GM21619 (cell line): ENCODE measurements around the gene LY6G6F.

Experiments
- ATAC-seq: cut with Tn5 transposase; IDR thresholded peaks from one replicate; pipeline ENCODE4 v1.9.1; 2021; ENCODE audit not compliant: unreplicated experiment

LY6G6F gene

DNA sequence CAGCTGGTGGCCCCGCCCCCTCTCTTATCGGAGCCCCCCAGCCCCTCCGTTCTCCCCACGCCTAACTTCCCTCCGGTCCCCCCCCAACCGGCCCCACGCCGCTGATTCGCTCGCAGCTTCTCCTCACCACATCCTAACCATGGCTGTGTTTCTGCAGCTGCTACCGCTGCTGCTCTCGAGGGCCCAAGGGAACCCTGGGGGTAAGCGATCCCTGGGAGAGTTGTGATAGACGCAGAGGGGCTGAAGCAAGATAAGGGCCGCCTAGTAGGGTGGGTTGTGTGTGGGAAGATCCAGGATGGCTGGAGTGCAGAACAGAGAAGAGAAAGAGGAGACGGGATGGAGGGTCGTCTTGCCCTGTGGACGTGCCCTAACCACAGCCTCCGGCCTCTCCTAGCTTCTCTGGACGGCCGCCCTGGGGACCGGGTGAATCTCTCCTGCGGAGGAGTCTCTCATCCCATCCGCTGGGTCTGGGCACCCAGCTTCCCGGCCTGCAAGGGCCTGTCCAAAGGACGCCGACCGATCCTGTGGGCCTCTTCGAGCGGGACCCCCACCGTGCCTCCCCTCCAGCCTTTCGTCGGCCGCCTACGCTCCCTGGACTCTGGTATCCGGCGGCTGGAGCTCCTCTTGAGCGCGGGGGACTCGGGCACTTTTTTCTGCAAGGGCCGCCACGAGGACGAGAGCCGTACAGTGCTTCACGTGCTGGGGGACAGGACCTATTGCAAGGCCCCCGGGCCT, 16.7 kb downstream of the LY6G6F start, which contains the start of gene MPIG6B:
MPIG6B (plus strand) TSS at position 129 of the 735 bp plus-strand sequence; CDS start at position 140, 11 bp downstream.
- ATAC-seq: no peak

DNA sequence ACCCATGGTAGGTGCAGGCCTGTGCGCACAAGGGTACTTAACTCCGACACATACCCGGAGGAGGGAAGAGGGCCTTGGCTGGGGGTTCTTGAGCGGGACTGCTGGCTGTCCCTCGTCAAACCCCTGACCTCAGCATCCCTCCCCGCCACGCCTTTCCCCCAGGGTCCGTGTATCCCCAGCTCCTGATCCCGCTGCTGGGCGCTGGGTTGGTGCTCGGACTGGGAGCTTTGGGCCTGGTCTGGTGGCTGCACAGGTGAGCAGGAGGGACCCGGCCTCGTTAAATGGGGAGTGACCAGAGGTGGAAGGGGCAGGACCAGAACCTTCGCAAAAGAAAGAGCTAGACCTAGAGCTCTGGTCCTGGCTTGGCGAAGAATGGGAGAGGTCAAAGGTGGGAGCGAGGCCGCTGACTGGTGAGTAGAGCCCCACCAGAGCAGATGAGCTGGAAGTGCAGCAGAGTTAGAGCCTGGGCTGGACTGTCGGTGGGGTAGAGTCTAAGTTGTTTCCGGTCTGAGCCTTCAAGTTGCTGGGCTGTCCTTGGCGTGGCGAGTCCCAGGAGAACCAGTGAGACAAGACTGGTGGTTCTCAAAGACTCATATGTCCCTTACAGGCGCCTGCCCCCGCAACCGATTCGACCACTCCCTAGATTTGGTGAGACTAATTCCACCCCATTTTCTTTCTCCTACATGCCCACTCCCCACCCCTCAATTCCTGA, 17.5 kb downstream of the LY6G6F start:
- ATAC-seq: no peak

GRCh38 chr6:31725502-31726350, 19.1 kb downstream of the LY6G6F start:
- no peak for ATAC-seq

DNA sequence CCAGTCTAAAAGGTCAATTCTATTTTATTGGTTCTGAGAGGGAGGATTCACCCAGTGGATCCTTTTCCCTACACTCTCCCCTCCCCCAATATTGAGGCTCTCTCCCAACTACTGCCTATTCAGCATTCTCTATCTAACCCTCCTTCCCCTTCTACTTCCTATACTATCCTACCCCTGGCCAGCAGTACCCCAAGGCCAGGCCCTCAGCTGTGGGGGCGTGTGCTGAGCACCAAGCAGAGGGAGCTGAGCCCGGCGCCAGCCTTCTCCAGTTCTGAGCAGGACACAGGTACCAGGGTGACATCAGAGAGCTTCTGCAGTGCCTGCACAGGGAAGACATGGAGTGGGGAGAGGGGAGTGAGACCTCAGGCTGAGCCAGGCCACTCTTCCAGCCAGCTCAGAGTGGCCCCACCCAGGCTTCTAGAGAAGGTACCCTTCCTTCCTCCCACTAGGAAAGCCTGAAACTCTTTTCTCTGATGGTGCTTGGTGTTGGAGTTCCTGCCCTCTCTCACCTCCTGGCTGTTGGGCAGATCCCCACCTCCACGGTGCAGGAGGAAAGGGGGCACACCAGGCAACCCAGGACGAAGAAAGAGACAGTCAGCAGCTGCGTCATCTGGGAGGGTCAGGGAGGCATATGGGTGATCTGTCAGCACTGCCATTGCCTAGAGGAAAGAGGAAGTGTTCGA, 20.5 kb downstream of the LY6G6F start:
- ATAC-seq: no peak

DNA sequence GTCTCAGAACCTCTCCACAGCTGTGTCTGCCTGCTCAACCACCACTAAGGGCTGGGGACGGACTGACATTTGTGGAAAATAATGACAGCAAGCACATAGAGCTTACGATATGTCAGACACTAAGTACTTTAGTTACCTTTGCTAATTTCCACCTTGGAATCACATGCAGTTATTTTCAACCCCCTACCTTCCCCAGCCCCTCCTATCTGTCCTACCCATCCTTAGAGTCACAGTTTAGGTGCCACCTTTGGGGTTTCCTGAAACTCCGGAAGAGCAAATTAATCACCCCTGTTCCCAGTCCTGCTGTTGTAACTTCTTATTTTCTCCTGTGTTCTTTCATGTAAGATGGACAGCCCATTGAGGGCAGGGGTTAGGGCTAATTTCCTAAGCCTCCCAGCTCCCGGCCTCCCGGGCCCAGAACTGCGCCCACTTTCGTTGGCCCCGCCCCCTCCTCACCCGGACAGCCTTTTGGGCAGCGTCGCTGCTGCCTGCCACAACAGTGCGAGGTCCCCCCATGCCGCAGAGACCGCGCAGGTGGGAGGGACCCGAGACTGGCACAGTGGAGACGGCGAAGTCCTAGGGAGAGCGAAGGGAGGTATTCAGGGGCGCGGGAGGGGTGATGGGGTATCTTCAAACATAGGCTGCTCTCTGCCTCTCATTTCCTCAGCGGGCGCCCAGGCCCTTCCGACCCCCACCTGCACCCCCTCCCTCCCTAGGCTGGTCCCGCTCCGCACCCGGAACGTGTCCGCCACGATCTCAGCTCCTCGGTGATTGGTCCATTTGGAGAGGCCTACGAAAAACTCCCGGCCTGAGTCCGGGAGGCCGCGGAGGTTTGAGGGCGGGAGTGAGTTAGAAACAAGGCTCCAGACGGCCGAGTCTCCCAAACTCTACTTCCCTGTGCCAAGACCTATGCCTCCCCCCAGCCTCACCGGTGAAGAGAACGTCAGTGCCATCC, 21.3 kb downstream of the LY6G6F start:
- no peak for ATAC-seq

DNA sequence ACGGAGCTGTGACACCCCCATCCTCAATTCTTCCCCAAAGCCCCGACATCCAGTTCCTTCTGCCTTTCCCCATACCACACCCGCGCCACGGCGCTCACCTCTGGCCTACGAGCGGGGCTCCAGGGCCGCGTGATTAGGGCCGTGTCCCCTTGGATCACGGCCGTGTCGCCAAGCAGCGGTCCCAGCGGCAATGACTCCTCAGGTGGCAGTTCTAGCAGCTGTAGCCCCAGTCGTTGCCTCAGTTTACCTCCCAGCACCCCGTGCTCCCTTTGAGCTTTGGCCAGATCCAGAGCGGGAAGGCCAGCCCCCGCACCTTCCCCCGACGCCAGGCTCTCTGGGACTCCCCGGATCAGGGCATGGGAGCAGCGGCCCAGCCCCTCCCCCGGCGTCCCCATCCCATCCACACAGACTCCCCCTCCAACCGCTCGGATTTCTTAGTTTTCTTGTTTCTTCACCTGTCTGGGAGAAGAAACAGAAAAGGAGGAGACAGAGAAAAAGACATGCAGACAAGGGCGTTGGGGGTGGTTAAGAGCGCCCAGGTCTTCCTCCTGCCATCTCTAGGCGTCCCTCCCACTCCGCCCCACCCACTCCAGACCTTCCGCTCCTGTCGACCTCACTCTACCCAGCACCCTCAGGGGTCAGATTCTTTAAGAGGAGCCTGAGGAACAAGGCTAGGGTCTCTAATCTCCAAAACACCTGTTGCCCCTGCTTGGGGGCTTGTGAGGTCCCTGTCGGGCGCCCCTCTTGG, 22.3 kb downstream of the LY6G6F start, which contains the start of gene DDAH2:
DDAH2 (minus strand) TSS at position 533 of the 748 bp plus-strand sequence; CDS start at position 395, 138 bp downstream.
- no peak for ATAC-seq

DNA sequence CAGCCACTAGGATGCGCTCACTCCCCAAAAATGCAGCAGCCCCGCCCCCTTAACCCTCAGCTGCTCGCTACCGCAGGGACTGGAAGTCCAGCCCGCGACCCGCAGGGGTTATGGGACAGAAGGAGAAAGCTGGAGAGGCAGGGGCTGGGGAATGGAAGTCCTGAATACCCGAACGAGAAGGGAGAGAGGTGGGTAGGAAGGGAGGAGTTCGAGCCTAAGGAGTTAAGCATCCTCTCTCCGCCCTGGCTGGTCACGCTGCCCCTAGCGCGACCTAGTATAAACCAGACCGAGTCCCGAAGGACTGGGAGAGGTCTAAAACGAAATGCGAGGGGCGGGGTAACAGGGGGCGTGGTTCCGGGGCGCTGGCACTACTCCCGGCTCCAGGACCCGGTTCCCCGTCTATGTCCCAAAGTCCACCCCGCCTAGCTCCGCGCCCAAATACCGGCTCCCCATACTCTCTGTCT, 22.9 kb downstream of the LY6G6F start:
- peak; percentile 43 for ATAC-seq

DNA sequence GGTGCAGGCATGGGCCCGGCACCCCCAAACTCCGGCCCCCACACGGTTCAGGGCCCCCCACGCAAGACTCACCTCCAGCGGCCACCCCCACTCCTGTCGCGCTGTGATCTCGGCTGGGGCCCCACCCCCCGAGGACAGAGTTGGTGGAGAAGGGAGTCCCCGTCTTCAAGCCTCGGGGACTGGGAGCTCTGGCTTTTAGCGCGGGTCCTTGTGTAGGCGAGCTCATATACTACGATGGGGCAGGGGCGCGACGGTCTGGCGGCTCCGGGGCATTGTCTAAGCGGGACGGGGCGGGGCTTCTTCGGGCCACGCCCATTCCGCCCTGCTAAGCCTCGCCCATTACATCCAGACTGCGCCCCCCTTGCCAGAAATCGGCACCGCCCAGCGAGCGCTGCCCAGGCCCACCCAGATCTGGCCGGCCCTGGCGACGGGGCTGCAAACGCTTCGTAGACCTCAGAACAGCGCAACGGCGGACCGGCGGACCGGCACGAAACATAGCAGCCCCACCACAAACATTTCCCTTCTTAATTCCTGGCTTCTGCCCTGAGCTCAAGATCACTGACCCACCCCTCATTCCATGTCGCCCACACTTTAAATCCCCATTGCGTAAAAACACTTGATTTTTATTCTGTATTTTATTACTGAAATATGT, 23.4 kb downstream of the LY6G6F start:
- ATAC-seq: peak; percentile 30

GRCh38 chr6:31730631-31731086, 24.0 kb downstream of the LY6G6F start:
- no peak for ATAC-seq

- no peak for ATAC-seq
Observed at GRCh38 chr6:31732029-31732428, 25.4 kb downstream of the LY6G6F start.

- no peak for ATAC-seq
Observed at GRCh38 chr6:31733734-31734133, 27.1 kb downstream of the LY6G6F start.

GRCh38 chr6:31734247-31734820, 27.7 kb downstream of the LY6G6F start:
- ATAC-seq: no peak

GRCh38 chr6:31734821-31735406, 28.2 kb downstream of the LY6G6F start:
- peak; percentile 27 for ATAC-seq

DNA sequence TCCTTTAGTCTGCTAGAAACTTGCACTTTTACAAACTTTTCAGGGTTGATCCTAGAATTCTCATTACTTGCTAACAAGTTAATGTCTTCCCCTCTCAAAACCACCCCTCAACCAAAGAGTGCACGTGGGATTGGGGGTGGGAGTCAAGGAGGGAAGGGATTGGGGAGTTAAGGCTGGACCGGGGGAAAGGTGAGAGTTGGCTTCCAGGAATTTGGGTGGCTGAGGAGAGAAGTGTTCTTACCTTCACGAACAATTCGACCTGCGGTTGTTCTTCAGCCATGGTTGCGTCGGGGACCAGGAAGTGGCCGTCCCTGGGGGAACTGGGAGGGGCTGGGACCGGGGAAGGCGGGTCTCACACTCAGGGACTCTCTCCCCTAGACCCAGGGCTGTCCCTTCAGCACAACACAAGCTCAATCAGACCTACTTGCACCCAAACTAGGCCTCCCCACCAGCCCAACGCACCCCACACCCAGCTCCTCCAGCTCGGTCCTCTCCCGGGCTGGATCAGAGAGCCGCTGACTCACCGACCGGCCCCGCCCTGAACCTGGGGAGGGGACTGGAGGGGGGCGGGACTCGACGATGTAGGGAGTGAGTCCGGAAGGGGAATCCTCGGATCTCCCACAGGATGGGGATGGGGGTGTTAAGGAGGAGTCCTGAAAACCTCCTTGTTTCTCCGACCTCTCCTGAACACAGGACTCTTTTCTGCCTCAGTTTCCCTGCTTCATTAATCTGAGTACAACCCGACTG, 29.5 kb downstream of the LY6G6F start, which contains the start of gene CLIC1:
CLIC1 (minus strand) TSS at position 510 of the 747 bp plus-strand sequence; CDS start at position 280, 230 bp downstream.
- no peak for ATAC-seq

- ATAC-seq: no peak
Observed at GRCh38 chr6:31736768-31737314, 30.2 kb downstream of the LY6G6F start.

- ATAC-seq: no peak
Observed at GRCh38 chr6:31737315-31737990, 30.8 kb downstream of the LY6G6F start.
